Germinal center (tissue), 1 donor: ENCODE measurements around the gene ZCCHC14.

Experiments used
- DNase-seq: peaks from one replicate; pipeline ENCODE4 v3.0.0; 2012; ENCODE audit warnings: mixed read lengths, low spot score

Gene ZCCHC14

DNA sequence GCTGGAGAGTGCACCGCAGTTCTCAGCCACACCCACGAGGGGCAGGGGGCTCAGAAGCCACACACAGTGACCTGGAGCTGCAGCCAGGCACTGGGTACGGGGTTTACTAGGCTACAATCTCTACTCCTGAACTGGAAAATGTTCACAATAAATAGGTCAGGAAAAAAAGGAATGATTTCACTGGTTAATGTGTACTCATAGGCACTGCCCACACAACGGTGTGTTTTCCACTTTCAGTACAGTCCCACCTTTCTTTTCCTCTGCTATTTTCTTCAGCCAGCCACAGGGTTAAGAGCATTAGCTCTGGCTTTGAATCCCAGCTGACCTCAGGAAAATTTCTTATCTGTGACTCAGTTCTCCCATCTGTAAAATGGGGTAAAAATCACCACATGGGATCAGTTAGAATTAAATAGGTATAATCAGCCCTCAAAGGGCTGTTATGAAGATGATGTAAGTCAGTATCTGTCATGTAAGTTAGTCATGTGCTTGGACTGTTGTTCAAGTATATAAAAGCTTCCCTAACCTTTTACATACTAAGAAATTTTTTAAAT, 35.7 kb downstream of the ZCCHC14 start:
- DNase-seq: no peak

DNA sequence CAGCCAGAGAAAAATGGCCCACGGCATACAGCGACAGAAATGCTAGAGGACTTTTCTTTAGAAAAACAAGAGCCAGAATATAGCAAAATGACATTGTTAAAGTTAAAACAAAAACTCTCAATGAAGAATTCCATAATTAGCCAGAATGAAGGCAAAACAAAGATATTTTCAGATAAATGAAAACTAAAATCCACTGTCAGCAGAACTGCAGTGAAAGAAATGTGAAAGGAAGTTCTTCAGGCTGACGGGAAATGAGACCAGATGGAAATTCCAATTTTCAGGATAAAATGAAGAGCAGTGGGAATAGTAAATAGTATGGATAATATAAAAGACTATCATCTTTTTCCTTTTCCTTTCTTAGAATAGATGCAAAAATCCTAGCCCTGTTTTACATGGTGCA, 38.4 kb downstream of the ZCCHC14 start:
- DNase-seq: no peak

DNA sequence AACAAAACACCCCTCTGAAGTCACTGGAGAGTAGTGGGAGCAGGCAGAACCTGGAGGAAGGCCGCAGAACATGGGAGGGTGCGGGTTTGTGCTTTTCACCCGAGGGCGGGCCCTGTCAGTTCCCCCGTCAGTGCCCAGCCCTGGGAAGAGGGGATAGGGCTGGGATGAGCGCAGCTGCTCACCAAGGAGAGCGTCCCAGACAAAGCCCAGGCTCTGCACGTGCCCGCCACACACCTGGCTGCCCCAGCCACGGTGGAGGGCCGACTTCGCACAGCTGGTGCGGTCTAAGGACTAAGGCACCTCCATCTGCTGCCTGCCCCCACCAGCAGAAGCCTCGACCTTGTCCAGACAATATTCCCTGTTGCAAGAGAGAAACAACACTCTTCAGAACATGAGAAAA, 39.5 kb downstream of the ZCCHC14 start:
- DNase-seq: no peak

DNA sequence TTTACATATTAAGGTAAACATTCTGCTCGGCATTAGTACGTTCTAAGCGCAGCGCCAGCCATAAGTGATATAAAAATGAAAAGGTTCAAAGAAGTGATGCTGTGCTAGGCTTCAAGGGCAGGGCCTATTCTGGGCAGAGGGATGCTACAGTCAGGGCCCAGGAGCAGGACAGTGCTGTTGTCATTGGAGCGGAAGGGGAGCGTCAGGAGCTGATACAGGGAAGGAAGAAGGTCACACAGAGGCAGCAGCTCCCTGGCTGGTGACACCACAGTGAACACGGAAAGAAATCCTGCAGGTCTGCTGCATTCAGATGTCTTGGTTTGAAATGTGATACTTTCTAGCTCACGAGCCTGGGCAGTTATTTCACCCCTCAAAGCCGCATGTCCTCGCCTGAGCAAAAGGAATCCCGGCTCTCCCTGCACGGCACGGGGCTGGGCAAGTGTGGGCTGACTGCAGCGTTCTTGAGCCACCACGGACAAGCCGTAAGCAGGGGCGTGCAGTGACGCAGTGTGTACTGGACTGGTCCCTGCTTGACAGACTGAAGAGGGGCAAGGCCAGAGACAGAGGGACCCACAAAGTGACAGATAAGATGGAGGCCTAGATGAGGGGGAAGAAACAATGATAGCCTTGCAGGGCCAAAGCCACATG, 41.1 kb downstream of the ZCCHC14 start:
- no peak for DNase-seq

DNA sequence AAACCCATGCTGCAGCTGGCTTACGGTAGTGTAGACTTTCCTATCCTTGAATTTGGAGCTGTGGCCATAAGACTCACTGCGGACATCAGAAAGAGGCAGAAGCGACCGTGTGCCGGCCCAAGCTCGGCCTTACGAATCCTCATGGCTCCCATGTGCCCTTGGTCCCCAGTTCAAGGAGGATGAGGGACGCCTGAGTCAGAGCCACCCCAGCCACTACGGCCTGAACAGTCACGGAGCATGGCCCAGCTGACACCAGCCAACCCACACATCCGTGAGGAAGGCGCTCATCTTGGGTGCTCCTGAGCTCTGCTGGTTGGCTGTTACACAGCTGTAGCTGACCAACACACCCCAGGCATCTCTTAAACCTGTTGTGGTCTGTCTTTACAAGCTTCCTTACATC, 44.0 kb downstream of the ZCCHC14 start:
- no peak for DNase-seq

DNA sequence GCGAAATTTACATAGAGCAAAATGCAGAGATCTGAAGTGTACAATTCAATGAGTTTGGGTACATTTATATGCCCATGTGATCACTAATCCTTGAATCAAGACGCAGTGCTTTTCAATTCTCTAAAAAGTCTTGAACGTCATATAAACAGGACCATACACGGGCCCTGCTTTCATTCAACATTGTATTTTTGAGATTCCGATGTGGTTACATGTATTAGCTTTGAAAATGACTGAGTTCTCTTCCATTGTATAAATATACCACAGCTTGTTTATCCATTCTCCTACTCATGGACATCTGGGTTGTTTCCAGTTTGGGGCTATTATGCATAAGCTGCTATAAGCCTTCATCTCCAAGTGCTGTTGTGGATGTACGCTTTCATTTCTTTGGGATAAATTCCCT, 45.5 kb downstream of the ZCCHC14 start:
- DNase-seq: no peak

DNA sequence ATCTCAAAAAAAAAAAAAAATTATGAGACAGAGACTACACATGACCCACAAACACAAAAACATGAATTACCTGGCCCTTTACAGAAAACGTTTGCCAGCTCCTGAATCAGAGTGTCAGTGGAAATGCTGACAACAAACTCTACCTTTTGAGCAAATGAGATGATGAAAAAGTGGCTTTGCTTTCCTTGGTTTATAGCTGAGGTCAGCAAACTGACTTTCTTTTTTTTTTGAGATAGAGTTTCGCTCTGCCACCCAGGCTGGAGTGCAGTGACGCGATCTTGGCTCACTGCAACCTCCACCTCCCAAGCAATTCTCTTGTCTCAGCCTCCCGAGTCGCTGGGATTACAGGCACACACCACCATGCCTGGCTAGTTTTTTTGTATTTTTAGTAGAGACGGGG, 46.3 kb downstream of the ZCCHC14 start:
- DNase-seq: no peak

DNA sequence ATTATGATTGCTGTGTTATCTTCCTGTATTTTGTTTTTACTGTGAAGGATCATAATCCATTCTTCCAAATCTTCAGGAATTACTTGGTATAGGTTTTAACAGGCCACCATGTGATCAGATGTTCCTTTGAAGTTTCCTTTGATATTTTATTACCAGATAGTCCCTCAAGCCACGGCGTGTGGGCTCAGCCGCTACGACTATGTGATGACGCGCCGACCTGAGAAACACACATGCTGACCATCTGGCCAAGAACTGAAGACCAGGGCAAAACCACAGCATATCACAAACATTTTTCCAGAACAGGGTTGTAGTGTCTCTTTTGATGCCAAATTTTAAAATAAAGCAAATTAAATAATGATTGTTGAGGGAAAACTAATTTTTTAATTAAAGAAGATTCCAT, 47.3 kb downstream of the ZCCHC14 start:
- DNase-seq: no peak

DNA sequence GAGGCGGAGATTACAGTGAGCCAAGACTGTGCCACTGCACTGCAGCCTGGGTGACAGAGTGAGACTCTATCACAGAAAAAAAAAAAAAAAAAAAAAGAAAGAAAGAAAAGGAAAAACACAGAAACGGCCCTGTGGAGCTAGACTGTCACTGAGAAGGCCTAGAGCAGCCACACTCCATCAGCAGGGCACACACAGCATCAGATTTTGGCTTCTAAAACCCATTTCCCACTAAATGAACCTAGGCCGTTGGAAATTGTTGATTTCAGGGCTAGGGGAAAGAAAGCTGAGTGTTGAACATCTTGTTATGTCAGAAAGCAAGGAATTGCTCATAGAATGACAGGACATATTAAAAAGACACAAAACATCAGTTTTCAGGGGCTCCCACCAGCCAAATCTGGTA, 48.9 kb downstream of the ZCCHC14 start:
- DNase-seq: no peak

DNA sequence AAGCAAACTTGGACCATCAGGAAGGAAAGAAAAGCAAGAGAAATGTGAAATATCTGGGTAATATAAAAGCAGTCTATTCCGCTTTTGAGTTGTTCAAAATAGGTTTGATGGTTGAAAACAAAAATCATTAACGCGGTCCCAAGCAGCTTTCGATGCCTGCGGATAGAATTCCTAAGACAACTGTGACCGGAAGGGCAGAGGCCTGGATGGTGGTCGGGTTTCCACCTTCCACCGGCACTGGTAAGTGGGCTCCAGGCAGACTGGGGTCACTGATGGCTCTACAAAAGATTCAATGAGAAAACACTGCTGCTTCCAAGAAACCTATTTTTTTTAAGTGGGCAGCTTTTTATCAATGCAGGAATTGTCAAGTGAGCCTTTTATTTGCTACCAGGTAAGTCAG, 49.8 kb downstream of the ZCCHC14 start:
- DNase-seq: no peak

DNA sequence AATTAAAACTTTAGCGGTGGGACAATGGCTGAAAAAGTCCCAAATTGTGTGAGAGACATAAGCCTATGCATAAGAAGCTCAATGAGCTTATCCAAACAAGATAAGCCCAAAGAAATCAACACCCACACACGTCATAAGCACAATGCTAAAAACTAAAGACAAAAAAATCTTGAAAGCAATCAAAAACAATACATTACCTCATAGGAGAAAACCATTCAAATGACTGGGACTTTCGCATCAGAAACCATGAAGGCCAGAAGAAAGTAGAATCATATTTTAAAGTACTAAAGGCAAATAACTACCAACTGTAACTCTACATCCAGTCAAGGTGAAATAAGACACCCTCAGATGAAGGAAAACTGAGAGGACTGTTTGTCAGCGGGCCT, 50.2 kb downstream of the ZCCHC14 start:
- DNase-seq: no peak

DNA sequence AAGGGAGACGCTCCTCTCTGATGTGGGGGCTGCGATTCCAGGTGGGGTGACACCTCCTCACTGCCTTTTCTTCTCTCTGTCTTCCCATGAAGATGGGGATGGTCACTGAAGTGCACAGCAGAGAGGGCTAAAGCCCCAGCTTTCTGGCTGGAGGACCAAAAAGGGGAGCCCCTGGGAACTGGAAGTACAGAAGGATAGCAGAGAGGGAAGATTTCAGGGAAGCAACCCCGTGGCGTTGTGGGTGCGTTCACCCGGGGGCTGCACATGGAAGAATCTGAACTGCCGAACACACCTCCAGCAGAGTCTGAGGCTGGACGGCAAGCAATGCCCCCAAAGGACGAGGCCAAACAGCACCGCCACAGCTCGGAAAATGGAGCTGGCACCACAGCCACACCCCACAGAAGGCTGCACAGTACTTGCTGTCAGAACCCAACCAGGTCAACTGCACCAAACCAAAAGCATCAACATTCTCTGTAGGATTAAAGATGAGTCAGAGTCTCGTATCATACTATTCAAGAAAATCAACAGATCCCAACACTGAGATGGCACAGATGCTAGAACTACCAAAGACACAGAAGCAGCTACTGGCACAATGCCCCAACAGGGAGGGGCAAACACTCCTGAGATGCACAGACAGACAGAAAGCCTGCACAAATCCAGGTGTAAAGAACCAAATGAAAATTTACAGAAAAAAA, 50.8 kb downstream of the ZCCHC14 start:
- DNase-seq: no peak

DNA sequence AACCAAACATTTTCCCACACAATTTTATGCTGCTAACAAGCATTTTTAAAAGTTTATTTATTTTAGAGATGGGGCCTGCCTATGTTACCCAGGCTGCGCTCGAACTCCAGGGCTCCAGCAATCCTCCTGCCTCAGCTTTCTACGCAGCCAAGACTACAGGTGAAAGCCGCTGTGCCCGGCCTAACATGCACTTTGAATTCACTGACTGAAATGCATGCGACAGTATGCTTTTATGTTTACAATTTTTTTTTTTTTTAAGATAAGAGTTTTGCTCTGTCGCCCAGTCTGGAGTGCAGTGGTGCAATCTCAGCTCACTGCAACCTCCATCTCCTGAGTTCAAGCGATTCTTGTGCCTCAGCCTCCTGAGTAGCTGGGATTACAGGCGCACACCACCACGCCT, 52.9 kb downstream of the ZCCHC14 start:
- DNase-seq: no peak

DNA sequence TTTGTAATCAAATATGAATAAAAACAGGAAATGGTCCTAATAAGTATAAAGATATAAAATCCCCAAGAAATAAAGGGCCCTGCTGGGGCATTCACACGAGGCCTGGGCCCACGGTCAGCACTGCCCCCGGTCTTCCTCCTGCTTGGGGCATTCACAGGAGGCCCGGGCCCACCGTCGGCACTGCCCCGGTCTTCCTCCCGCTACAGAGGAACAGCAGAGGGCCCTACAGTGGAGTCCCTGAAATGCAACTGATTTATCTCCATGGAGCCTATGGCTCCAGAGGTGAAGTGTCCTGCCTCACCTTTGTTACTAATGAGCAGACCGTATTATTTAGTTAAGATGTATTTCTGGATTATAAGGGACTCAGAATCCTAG, 54.2 kb downstream of the ZCCHC14 start:
- no peak for DNase-seq

DNA sequence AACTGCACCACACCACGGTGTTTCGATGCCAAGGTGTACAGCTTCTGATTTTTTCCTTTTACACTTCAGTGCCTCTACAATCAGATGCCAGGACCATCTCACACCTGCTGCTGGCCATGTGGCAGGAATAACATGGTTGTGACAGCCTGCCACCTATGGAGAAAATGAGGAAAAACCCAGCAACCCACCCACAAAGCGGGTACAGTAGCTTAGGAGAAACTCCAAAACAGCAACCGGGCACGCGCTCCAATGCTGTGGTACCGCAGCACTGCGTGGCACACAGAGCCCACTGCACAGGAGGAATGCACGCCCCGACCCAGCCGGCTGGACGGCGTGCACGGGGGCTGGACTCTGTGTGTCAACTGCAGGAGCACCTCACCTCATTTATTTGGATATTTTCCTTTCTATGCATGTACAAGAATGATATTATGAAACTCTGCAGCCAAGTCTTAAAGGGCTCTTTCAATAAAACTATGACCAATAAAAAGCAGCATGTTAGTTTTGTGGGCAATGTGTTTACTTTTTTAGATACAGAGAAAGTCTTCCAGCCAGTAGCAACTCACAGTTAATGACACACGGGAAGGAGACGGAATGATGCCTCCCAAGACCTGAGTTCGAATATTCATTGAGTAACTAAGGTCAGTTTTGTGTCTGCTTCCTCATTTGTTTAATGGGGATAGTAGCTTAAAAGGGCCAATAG, 54.8 kb downstream of the ZCCHC14 start:
- DNase-seq: no peak

DNA sequence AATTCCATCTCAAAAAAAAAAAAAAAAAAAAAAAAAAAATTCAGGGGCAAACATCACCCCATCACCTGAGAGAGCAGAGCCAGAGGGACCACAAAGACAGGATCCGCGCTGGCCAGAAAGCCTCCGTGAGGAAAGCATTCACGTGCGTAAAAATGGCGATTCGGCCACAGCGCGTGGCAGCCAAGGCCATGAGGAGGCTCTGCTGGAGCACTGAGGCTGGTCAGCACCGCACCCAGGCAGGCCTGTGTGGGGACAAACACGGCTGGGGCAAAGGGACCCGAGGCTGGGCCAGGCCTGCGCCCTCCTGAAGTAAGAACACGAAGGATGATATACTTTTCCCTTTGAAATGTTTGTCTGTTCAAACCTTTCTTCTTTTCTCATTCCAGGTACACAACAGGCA, 55.5 kb downstream of the ZCCHC14 start:
- no peak for DNase-seq

DNA sequence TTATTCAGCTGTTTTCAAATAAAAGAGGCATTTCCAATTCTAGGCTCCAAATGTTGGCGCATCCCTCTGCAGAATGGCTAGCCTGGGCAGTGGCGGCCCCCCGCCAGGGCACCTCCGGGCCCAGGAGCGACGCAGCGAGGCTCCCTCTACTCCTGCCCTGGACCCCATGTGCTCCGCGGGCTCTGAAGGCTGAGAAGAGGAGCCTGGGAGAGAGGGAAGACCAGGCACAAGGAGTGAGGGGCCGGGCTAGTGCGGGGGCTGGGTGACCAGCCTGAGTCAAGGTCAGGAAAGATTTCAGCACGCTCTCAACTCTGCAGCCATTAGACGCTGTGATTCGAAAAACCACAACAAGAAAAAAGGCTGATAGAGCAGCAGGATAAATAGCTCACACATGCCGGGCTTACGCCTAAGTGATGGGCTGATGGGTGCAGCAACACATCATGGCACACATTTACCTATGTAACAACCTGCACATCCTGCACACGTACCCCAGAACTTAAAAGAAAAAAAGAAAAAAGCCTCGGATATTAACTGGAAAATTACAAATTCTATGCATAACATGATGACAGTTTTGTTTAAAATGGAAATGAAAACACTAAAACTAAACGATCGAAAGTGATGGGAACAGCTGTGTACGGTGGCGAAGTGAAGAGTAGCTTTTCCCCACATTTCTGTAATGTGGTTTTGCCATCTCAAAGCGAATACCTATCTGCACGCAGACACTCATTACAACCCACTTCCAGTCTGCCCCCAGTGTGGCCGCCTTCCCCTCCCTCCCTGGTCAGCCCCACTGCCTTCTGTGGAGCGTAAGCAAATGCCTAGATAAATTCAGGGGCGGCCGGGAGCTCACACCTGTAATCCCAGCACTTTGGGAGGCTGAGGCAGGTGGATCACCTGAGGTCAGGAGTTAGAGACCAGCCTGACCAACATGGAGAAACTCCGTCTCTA, 56.3 kb downstream of the ZCCHC14 start:
- no peak for DNase-seq

DNA sequence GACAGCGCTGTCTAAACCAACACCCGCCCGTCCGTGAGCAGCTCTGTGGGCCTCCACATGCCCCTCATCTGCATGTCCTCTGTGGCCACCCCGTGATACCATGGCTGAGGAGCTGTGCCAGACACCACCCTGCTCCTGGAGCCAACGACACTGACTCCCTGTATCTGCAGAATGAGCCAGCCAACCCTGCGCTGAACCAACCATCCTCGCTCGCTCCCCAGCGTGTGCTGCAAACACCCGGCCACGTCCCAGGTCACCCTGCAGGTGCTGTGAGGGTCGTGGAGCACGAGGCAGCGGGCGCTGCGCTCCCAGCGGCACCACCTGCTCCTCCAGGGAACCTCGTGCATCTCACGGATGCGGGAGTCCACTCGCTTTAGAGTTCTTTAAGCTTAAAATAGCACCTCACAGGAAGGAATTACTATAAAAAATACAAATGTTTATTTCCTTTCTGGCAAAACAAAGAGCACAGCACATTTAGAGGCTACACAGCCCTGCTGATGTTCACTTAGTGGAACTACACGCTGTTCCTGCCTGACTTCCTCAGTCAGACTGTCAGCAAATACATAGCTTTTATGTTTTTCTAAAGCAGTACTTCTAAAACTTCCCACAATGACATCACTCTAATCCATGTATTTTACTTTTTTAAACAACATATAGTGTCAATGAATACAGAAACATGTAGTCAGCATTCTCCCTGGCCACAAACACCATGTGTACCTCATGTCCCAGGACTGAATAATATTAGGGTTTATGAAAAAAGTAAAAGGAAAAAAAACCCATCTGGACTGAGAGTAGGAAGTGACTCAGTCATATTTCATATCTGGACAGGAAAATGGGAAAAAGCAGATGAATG, 57.2 kb downstream of the ZCCHC14 start:
- no peak for DNase-seq

DNA sequence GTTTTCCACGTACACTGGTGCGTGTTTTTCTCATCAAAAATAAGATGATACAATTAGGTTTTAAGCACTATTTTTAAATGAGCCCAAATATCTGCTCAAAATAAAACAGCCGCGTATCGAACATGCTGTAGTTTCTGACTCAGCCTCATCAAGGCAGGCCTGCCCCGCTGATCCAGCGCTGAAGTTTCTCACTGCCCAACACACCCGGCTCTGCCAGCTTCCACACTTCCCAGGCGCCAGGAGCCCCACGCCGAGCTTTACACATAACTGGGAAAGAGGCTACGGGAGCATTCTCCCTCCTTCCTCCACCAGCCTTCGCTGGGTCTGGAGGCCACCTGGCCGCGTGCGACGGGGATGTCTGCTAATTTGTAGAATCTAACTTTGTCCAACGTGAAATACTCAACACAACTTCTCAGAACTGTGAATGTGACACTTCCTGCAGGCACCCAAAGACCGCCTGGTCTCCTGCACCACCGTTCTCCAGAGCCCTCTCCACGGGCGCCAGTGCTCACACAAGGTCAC, 58.6 kb downstream of the ZCCHC14 start:
- no peak for DNase-seq

DNA sequence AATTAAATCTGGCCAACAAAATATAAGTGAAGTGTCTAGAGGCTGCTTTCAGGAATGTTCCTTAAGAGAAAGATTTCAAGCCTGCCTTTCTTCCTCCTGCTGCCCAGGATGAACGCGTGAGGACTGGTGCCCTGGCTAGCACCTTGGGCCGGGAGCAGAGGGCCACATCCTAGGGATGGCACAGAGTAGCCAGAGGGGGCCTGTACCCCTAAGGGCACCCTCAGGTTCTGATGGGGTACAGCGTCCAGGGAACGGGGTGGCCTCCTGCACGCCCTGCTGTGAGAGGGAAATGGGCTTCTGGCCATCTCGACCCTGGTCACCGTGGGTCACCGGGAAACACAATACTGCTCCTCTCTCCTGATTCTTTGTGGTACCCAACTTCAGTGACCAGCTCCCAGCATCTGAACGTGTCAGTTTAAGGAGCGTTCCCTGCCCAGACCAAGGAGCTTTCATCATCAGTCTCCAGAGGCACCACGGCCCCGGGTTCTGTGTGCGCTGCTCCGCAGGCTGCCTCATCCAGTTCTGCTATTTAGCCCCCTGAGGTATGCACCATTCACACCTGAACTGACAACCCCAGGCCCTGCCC, 60.4 kb downstream of the ZCCHC14 start:
- no peak for DNase-seq

DNA sequence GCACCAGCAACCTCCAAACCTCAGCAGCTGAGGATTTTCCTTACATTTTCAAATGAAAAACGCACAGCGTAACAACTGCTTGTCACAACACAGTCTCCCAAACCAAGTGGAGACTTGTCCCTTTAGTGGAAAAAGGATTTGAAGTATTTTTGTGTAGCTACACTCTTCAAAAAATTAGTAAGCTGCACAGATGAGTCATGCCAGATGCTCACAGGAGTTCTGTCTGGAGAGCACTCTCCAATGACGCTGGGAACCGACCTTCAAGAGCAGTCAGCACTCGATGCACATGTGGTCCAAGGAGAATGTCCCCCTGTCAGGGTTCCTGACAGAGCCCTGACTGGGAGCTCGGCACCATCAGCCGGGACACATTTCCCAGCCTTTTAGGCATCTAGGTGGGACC, 60.9 kb downstream of the ZCCHC14 start:
- no peak for DNase-seq
